IMR-90 (cell line): ENCODE data around the gene PIGU. TPM values are rescaled to one million over a fixed set of nuclear protein-coding genes. Genes with fewer than 3 reads are reported as not detected.

ENCODE experiments used
- ATAC-seq: fragments of 200-7000 bp; cut with Tn5 transposase; 2 replicates; pipeline ENCODE4 v1.9.1; 2020; ENCODE audit warnings: low read depth, mild to moderate bottlenecking, moderate library complexity
- BruUV-seq: library from RNA; stranded (reverse); fragments of 400-500 nt; replicated peaks from 2 replicates; lab custom pipeline; 2021; lab: Mats Ljungman, UMichigan
- CTCF ChIA-PET: fragments of 300-600 bp; formaldehyde crosslinking; extraction: SDS; loops from one replicate; lab custom pipeline; 2021; ENCODE audit warnings: antibody characterized with exemption; lab: Yijun Ruan, JAX
- POLR2A ChIA-PET: fragments of 300-600 bp; sonication (Branson Sonifier 250); formaldehyde crosslinking; loops from one replicate; lab custom pipeline; 2022; ENCODE audit warnings: antibody characterized with exemption; ENCODE audit not compliant: unreplicated experiment; lab: Charles Lee
- DNase-seq: peaks from one replicate; pipeline ENCODE4 v3.0.0; 2013
- H2AFZ ChIP-seq: replicated peaks from 2 replicates; pipeline ENCODE3; 2013; ENCODE audit warnings: low read length, mild to moderate bottlenecking; ENCODE audit not compliant: poor library complexity
- H2AK5ac ChIP-seq: 2 replicates; pipeline ENCODE4 v1.6.1; 2013; ENCODE audit warnings: low read depth, low read length, inconsistent platforms
- H2AK9ac ChIP-seq: replicated peaks from 2 replicates; pipeline ENCODE3; 2013; ENCODE audit warnings: mild to moderate bottlenecking, low read depth, low read length, moderate library complexity; ENCODE audit not compliant: poor library complexity
- H2BK120ac ChIP-seq: 2 replicates; pipeline ENCODE4 v1.6.1; 2013; ENCODE audit warnings: low read depth, low read length, inconsistent platforms
- H2BK15ac ChIP-seq: 3 replicates; pipeline ENCODE4 v1.6.1; 2013; ENCODE audit warnings: low read depth, low read length, inconsistent platforms
- H2BK20ac ChIP-seq: 2 replicates; pipeline ENCODE4 v1.6.1; 2013; ENCODE audit warnings: low read depth, mild to moderate bottlenecking, inconsistent platforms, low read length, moderate library complexity
- H2BK5ac ChIP-seq: 2 replicates; pipeline ENCODE4 v1.6.1; 2013; ENCODE audit warnings: mild to moderate bottlenecking, low read depth, low read length, inconsistent platforms; ENCODE audit not compliant: poor library complexity, severe bottlenecking
- H3K14ac ChIP-seq: replicated peaks from 2 replicates; pipeline ENCODE4 v1.6.1; 2013; ENCODE audit warnings: low read depth, low read length, inconsistent platforms
- H3K18ac ChIP-seq: 2 replicates; pipeline ENCODE4 v1.6.1; 2013; ENCODE audit warnings: low read depth, low read length, control low read depth
- H3K23ac ChIP-seq: 2 replicates; pipeline ENCODE4 v1.6.1; 2013; ENCODE audit warnings: low read depth, low read length, inconsistent platforms
- H3K27ac ChIP-seq: 2 replicates; pipeline ENCODE4 v1.5.1; 2013; ENCODE audit warnings: mild to moderate bottlenecking, control low read depth, low read length; ENCODE audit not compliant: insufficient read depth
- H3K27me3 ChIP-seq: 2 replicates; pipeline ENCODE4 v1.6.1; 2013; ENCODE audit warnings: low read length; ENCODE audit not compliant: control insufficient read depth, insufficient read depth
- H3K36me3 ChIP-seq: 2 replicates; pipeline ENCODE4 v1.6.1; 2013; ENCODE audit warnings: low read length, mixed read lengths; ENCODE audit not compliant: control insufficient read depth, insufficient read depth
- H3K4ac ChIP-seq: 2 replicates; pipeline ENCODE4 v1.6.1; 2013; ENCODE audit warnings: low read depth, low read length, inconsistent platforms
- H3K4me1 ChIP-seq: 2 replicates; pipeline ENCODE4 v1.6.1; 2013; ENCODE audit warnings: low read length, mixed read lengths; ENCODE audit not compliant: control insufficient read depth, insufficient read depth
- H3K4me2 ChIP-seq: 2 replicates; pipeline ENCODE4 v1.6.1; 2013; ENCODE audit warnings: low read depth, mild to moderate bottlenecking, control low read depth, low read length, moderate library complexity
- H3K4me3 ChIP-seq: 2 replicates; pipeline ENCODE4 v1.5.1; 2013; ENCODE audit warnings: low read depth, mild to moderate bottlenecking, control low read depth, low read length, moderate library complexity; ENCODE audit not compliant: insufficient read depth
- H3K56ac ChIP-seq: 2 replicates; pipeline ENCODE4 v1.6.1; 2013; ENCODE audit warnings: low read length, inconsistent platforms; ENCODE audit not compliant: insufficient read depth; ENCODE audit errors: extremely low read depth
- H3K79me1 ChIP-seq, 2 experiments: 2 replicates each; pipeline ENCODE4 v1.6.1; 2013; ENCODE audit warnings: low read length in 2 of 2, inconsistent platforms in 1 of 2, low read depth in 1 of 2
- H3K9ac ChIP-seq: 2 replicates; pipeline ENCODE4 v1.6.1; 2013; ENCODE audit warnings: low read depth, low read length, control low read depth
- H3K9me1 ChIP-seq: 2 replicates; pipeline ENCODE4 v1.6.1; 2013; ENCODE audit warnings: low read length, inconsistent platforms; ENCODE audit not compliant: insufficient read depth
- H3K9me3 ChIP-seq: 2 replicates; pipeline ENCODE4 v1.6.1; 2013; ENCODE audit warnings: low read length; ENCODE audit not compliant: control insufficient read depth, insufficient read depth
- H4K20me1 ChIP-seq: 2 replicates; pipeline ENCODE4 v1.6.1; 2013; ENCODE audit warnings: low read length, inconsistent platforms; ENCODE audit not compliant: insufficient read depth
- H4K5ac ChIP-seq: 2 replicates; pipeline ENCODE4 v1.6.1; 2013; ENCODE audit warnings: mild to moderate bottlenecking, low read depth, low read length, control low read depth
- H4K8ac ChIP-seq, 2 experiments: 2 replicates each; pipeline ENCODE4 v1.6.1; 2013; ENCODE audit warnings: low read depth in 2 of 2, low read length in 2 of 2, control low read depth in 1 of 2, inconsistent platforms in 1 of 2
- H4K91ac ChIP-seq: 2 replicates; pipeline ENCODE4 v1.6.1; 2013; ENCODE audit warnings: low read depth, low read length, inconsistent platforms; ENCODE audit not compliant: insufficient read depth
- BHLHE40 ChIP-seq: fragments of 150-350 bp; IDR thresholded peaks from 2 replicates; pipeline ENCODE4 v1.6.1; 2016; ENCODE audit warnings: mild to moderate bottlenecking, low read depth, low read length
- CEBPB ChIP-seq: IDR thresholded peaks from 2 replicates; pipeline ENCODE4 v1.6.1; 2012; ENCODE audit warnings: low read depth, low read length, improper control_type of control experiment
- CHD1 ChIP-seq: IDR thresholded peaks from 2 replicates; pipeline ENCODE4 v1.6.1; 2012; ENCODE audit warnings: low read depth, low read length, improper control_type of control experiment
- MAZ ChIP-seq: IDR thresholded peaks from 2 replicates; pipeline ENCODE4 v1.6.1; 2012; ENCODE audit warnings: low read depth, mild to moderate bottlenecking, low read length, improper control_type of control experiment, moderate library complexity, borderline replicate concordance
- MXI1 ChIP-seq: IDR thresholded peaks from 2 replicates; pipeline ENCODE4 v1.6.1; 2012; ENCODE audit warnings: low read depth, mild to moderate bottlenecking, low read length, moderate library complexity, borderline replicate concordance
- NFE2L2 ChIP-seq: fragments of 150-350 bp; IDR thresholded peaks from 2 replicates; pipeline ENCODE4 v1.6.1; 2016; ENCODE audit warnings: low read depth, mild to moderate bottlenecking, low read length
- RAD21 ChIP-seq: IDR thresholded peaks from 2 replicates; pipeline ENCODE4 v1.6.1; 2012; ENCODE audit warnings: low read length, improper control_type of control experiment
- RFX5 ChIP-seq: IDR thresholded peaks from 2 replicates; pipeline ENCODE4 v1.8.0; 2012; ENCODE audit warnings: low read depth, mild to moderate bottlenecking, low read length, moderate library complexity
- SMC3 ChIP-seq: fragments of 150-350 bp; IDR thresholded peaks from 2 replicates; pipeline ENCODE4 v1.6.1; 2016; ENCODE audit warnings: low read depth, mild to moderate bottlenecking, antibody characterized with exemption, low read length, moderate library complexity
- WGBS, 2 experiments: methylation state at CpG; one replicate each; pipeline versions ENCODE4 v1.1.5 to v1.1.7; 2013; ENCODE audit warnings: missing lambda C conversion rate in 2 of 2; ENCODE audit not compliant: insufficient read length in 1 of 2; ENCODE audit errors: extremely low coverage in 2 of 2; 5-methylcytosine and 5-hydroxymethylcytosine counted together
- dilution Hi-C: fragments of 300-500 bp; cut with HindIII; formaldehyde crosslinking; loops from one replicate; pipeline ENCODE4 v1.14.3; 2018; ENCODE audit warnings: low sequenced_read_pairs; ENCODE audit not compliant: unreplicated experiment
- in situ Hi-C: fragments of 300-500 bp; cut with MboI; formaldehyde crosslinking; loops from 3 replicates; pipeline ENCODE4 v1.14.3; 2019; ENCODE audit warnings: low sequenced_read_pairs, inconsistent platforms, mixed read lengths
- intact Hi-C: fragments of 100-400 bp; cut with micrococcal nuclease; formaldehyde crosslinking; loops from 2 replicates; pipeline ENCODE4 v1.10.0; 2022
- polyA plus RNA-seq, 3 experiments: library from polyadenylated mRNA; depleted of rRNA; stranded (reverse); fragments of >200 nt; gene quantifications; 2 replicates each; pipeline ENCODE4 v1.2.3, GENCODE V29; 2012; ENCODE audit warnings: low replicate concordance in 1 of 3
- total RNA-seq: library from RNA; depleted of rRNA; stranded (reverse); fragments of >200 nt; gene quantifications from 2 replicates; pipeline ENCODE4 v1.2.3, GENCODE V29; 2012
- TF ChIP-seq, protein P1 (sequence below): conservative IDR thresholded peaks from 2 replicates; pipeline ENCODE4 v1.5.1; 2012; ENCODE audit warnings: mild to moderate bottlenecking, low read depth, low read length, improper control_type of control experiment

PIGU gene
- total and polyA plus RNA-seq, 2 of the 4 experiments (the other 2 are of a cell fraction) = 11.1 to 31.1 TPM

- in situ Hi-C loops (no loop called here), dilution Hi-C loops (no loop called here), intact Hi-C loops (no loop called here)
- H2BK120ac ChIP-seq = no peak overlapping the region
- H2AFZ ChIP-seq = no peak overlapping the region
- H3K9me3 ChIP-seq = no peaks in the 10 kb centered on the region
- H3K56ac ChIP-seq = no peak overlapping the region
- no peaks in the 10 kb centered on the region for H3K4me1 ChIP-seq
- H2BK15ac ChIP-seq = no peak overlapping the region
- H3K36me3 ChIP-seq = no peaks in the 10 kb centered on the region
- H3K4ac ChIP-seq = no peak overlapping the region
- H4K8ac ChIP-seq = no peak overlapping the region
- H3K27ac ChIP-seq = no peak overlapping the region
- H4K20me1 ChIP-seq = no peaks in the 10 kb centered on the region; the same call in 1 of the 2 replicates
- no peaks in the 10 kb centered on the region for H3K79me1 ChIP-seq
- ATAC-seq (no peak), DNase-seq (no peak)
- TF ChIP-seq MAZ = no peak
- no peak for TF ChIP-seq SMC3
- no peak for TF ChIP-seq MXI1
- no peak for TF ChIP-seq BHLHE40
- TF ChIP-seq CHD1 = no peak
- TF ChIP-seq, protein P1, sequence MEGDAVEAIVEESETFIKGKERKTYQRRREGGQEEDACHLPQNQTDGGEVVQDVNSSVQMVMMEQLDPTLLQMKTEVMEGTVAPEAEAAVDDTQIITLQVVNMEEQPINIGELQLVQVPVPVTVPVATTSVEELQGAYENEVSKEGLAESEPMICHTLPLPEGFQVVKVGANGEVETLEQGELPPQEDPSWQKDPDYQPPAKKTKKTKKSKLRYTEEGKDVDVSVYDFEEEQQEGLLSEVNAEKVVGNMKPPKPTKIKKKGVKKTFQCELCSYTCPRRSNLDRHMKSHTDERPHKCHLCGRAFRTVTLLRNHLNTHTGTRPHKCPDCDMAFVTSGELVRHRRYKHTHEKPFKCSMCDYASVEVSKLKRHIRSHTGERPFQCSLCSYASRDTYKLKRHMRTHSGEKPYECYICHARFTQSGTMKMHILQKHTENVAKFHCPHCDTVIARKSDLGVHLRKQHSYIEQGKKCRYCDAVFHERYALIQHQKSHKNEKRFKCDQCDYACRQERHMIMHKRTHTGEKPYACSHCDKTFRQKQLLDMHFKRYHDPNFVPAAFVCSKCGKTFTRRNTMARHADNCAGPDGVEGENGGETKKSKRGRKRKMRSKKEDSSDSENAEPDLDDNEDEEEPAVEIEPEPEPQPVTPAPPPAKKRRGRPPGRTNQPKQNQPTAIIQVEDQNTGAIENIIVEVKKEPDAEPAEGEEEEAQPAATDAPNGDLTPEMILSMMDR = no peak
- TF ChIP-seq RAD21 = no peak
- TF ChIP-seq RFX5 = no peak
- TF ChIP-seq CEBPB = no peak
- TF ChIP-seq NFE2L2 = no peak
- ChIA-PET CTCF (no interaction called here), POLR2A (no interaction called here)
- H4K5ac ChIP-seq = no peak overlapping the region
- no peak overlapping the region for H2AK5ac ChIP-seq
- no peak overlapping the region for H3K18ac ChIP-seq
- H4K91ac ChIP-seq = no peak overlapping the region
- no peak overlapping the region for H3K4me2 ChIP-seq
- no peak overlapping the region for H3K23ac ChIP-seq
- H2BK5ac ChIP-seq = no peak overlapping the region
- no peak overlapping the region for H3K14ac ChIP-seq
- no peak overlapping the region for H3K9ac ChIP-seq
- H2AK9ac ChIP-seq = peak overlapping the region; percentile 50
- H3K4me3 ChIP-seq = no peak overlapping the region
- no TSS peak for BruUV-seq
- 0 out of 2 replicates have a peak, but pooled peaks cover 5% of the 10 kb centered on the region for H3K9me1 ChIP-seq
- no peak overlapping the region for H2BK20ac ChIP-seq
- 87% methylated on average over 11 of the region's 22 CpGs; no CpG with 5 or more reads in 1 of the 2 experiments for WGBS, 2 experiments
- H3K27me3 ChIP-seq = no peaks in the 10 kb centered on the region
Measured at GRCh38 chr20:34547844-34548613, 128.9 kb downstream of the PIGU start.
